CD8-positive, alpha-beta memory T cell (primary cell): ENCODE measurements around the gene HCRTR1. TPM values are rescaled to one million over a fixed set of nuclear protein-coding genes. Genes with fewer than 3 reads are reported as not detected.

Experiments
- CTCF ChIA-PET: fragments of 350-600 bp; sonication (Branson Sonifier 250); formaldehyde crosslinking; loops from one replicate; lab custom pipeline; 2021; ENCODE audit warnings: antibody characterized with exemption; lab: Charles Lee
- POLR2A ChIA-PET: fragments of 350-600 bp; sonication (Branson Sonifier 250); formaldehyde crosslinking; loops from one replicate; lab custom pipeline; 2021; ENCODE audit warnings: antibody characterized with exemption; lab: Charles Lee
- DNase-seq, 5 donors: peaks; one replicate each; pipeline versions ENCODE4 v3.0.0 to v3.0.0-alpha.2; 2020 to 2022; ENCODE audit warnings: mixed read lengths in 1 of 5
- H3K27ac ChIP-seq: one replicate; pipeline ENCODE4 v1.7.0; 2013; ENCODE audit warnings: low read depth, mild to moderate bottlenecking, low read length, moderate library complexity
- H3K27me3 ChIP-seq: 2 replicates; pipeline ENCODE4 v1.7.0; 2013; ENCODE audit warnings: low read length, mild to moderate bottlenecking; ENCODE audit not compliant: insufficient read depth, poor library complexity, severe bottlenecking
- H3K36me3 ChIP-seq: 2 replicates; pipeline ENCODE4 v1.7.0; 2013; ENCODE audit warnings: mild to moderate bottlenecking, low read length, moderate library complexity; ENCODE audit not compliant: insufficient read depth
- H3K4me1 ChIP-seq: 2 replicates; pipeline ENCODE4 v1.7.0; 2013; ENCODE audit warnings: mild to moderate bottlenecking, low read length, moderate library complexity; ENCODE audit not compliant: insufficient read depth
- H3K4me3 ChIP-seq: 2 replicates; pipeline ENCODE4 v1.7.0; 2013; ENCODE audit warnings: mild to moderate bottlenecking, low read length
- H3K9me3 ChIP-seq: 2 replicates; pipeline ENCODE4 v1.7.0; 2013; ENCODE audit warnings: mild to moderate bottlenecking, low read length
- H3K27ac Mint-ChIP-seq, 8 donors: one replicate each; pipeline ENCODE4 v1.8.0; 2020 to 2021; ENCODE audit warnings: mixed read lengths in 8 of 8, mild to moderate bottlenecking in 6 of 8, inconsistent platforms in 3 of 8, moderate library complexity in 3 of 8
- H3K27me3 Mint-ChIP-seq, 2 donors: one replicate each; pipeline ENCODE4 v1.8.0; 2020 to 2021; ENCODE audit warnings: mixed read lengths in 2 of 2, mild to moderate bottlenecking in 1 of 2, moderate library complexity in 1 of 2
- H3K36me3 Mint-ChIP-seq, 3 donors: one replicate each; pipeline ENCODE4 v1.8.0; 2020 to 2021; ENCODE audit warnings: mixed read lengths in 3 of 3, inconsistent platforms in 1 of 3, mild to moderate bottlenecking in 1 of 3
- H3K4me1 Mint-ChIP-seq, 3 donors: one replicate each; pipeline ENCODE4 v1.8.0; 2020 to 2021; ENCODE audit warnings: mixed read lengths in 3 of 3, inconsistent platforms in 1 of 3, mild to moderate bottlenecking in 1 of 3
- H3K4me3 Mint-ChIP-seq, 7 donors: one replicate each; pipeline ENCODE4 v1.8.0; 2020 to 2021; ENCODE audit warnings: mixed read lengths in 7 of 7, mild to moderate bottlenecking in 6 of 7, moderate library complexity in 4 of 7, inconsistent platforms in 2 of 7
- H3K9me3 Mint-ChIP-seq, 5 donors: one replicate each; pipeline ENCODE4 v1.8.0; 2020 to 2022; ENCODE audit warnings: mixed read lengths in 5 of 5, mild to moderate bottlenecking in 3 of 5, moderate library complexity in 2 of 5, inconsistent platforms in 1 of 5
- polyA plus RNA-seq: library from polyadenylated mRNA; unstranded; fragments of 300-500 nt; fragmentation: Illumina TruSeq; gene quantifications from one replicate; pipeline ENCODE4 v1.2.3, GENCODE V29; 2021
- total RNA-seq, 2 experiments: library from RNA; stranded (reverse); gene quantifications; one replicate each; pipeline ENCODE4 v1.2.3, GENCODE V29; 2021

HCRTR1 gene
- total and polyA plus RNA-seq, 3 experiments from 2014 or later = not detected

- Mint-ChIP-seq H3K36me3 (peaks cover 0 to 2% (median 0%) of the 10 kb centered on the region in 3 donors), H3K4me1 (peaks cover 11 to 19% (median 14%) of the 10 kb centered on the region in 3 donors), H3K4me3 (peak overlapping the region in 1 of 7 donors; percentile 55), H3K27ac (peak overlapping the region in 2 of 8 donors; percentile 48 to 83), H3K27me3 (peaks cover 0 to under 1% of the 10 kb centered on the region in 2 donors), H3K9me3 (no peaks in the 10 kb centered on the region)
- Histone ChIP-seq H3K36me3 (no peaks in the 10 kb centered on the region), H3K27me3 (no peaks in the 10 kb centered on the region), H3K4me1 (peaks cover 6% of the 10 kb centered on the region), H3K9me3 (no peaks in the 10 kb centered on the region), H3K27ac (no peak overlapping the region), H3K4me3 (no peak overlapping the region)
- ChIA-PET CTCF (no interaction called here), POLR2A (no interaction called here)
- DNase-seq = no peak
Observed at GRCh38 chr1:31650161-31651088, 32.9 kb downstream of the HCRTR1 start.

GRCh38 chr1:31651089-31651420 is 33.6 kb downstream of the HCRTR1 start:
- DNase-seq = no peak
- Mint-ChIP-seq H3K36me3 (peaks cover 0 to 2% (median 0%) of the 10 kb centered on the region in 3 donors), H3K27ac (peak overlapping the region in 1 of 8 donors; percentile 48), H3K9me3 (no peaks in the 10 kb centered on the region), H3K4me3 (peak overlapping the region in 1 of 7 donors; percentile 28), H3K4me1 (peaks cover 5 to 13% (median 8%) of the 10 kb centered on the region in 3 donors), H3K27me3 (peaks cover 0 to 3% of the 10 kb centered on the region in 2 donors)
- H3K4me1 ChIP-seq = no peaks in the 10 kb centered on the region
- no peaks in the 10 kb centered on the region for H3K36me3 ChIP-seq
- H3K27ac ChIP-seq = no peak overlapping the region
- CTCF ChIA-PET = no interaction called here
- H3K27me3 ChIP-seq = no peaks in the 10 kb centered on the region
- no peaks in the 10 kb centered on the region for H3K9me3 ChIP-seq
- POLR2A ChIA-PET = no interaction called here
- no peak overlapping the region for H3K4me3 ChIP-seq

- Mint-ChIP-seq H3K4me1 (peaks cover 2 to 6% (median 2%) of the 10 kb centered on the region in 3 donors), H3K27ac (no peak overlapping the region), H3K27me3 (peaks cover 0 to 3% of the 10 kb centered on the region in 2 donors), H3K4me3 (no peak overlapping the region), H3K9me3 (no peaks in the 10 kb centered on the region), H3K36me3 (peaks cover 0 to 2% (median 0%) of the 10 kb centered on the region in 3 donors)
- no peak for DNase-seq
- Histone ChIP-seq H3K4me1 (no peaks in the 10 kb centered on the region), H3K27me3 (no peaks in the 10 kb centered on the region), H3K27ac (no peak overlapping the region), H3K4me3 (no peak overlapping the region), H3K36me3 (no peaks in the 10 kb centered on the region), H3K9me3 (no peaks in the 10 kb centered on the region)
- ChIA-PET CTCF (interaction anchor here (0.9 kb wide), 1 partner anchor 12 kb away, joined by 3 read pairs; no protein-coding TSS in a partner anchor), POLR2A (no interaction called here)
Observed at GRCh38 chr1:31651766-31652165, 34.3 kb downstream of the HCRTR1 start.

- no peaks in the 10 kb centered on the region for H3K9me3 ChIP-seq
- DNase-seq = no peak
- H3K36me3 Mint-ChIP-seq = peaks cover 0 to 2% (median 0%) of the 10 kb centered on the region in 3 donors
- H3K36me3 ChIP-seq = no peaks in the 10 kb centered on the region
- H3K4me1 ChIP-seq = no peaks in the 10 kb centered on the region
- ChIA-PET POLR2A (no interaction called here), CTCF (interaction anchor here (1.0 kb wide), 1 partner anchor 10 kb away, joined by 3 read pairs; no protein-coding TSS in a partner anchor)
- H3K4me3 ChIP-seq = no peak overlapping the region
- peaks cover 0 to 7% of the 10 kb centered on the region in 2 donors for H3K27me3 Mint-ChIP-seq
- no peaks in the 10 kb centered on the region for H3K27me3 ChIP-seq
- H3K27ac Mint-ChIP-seq = no peak overlapping the region
- no peak overlapping the region for H3K27ac ChIP-seq
- no peaks in the 10 kb centered on the region for H3K4me1 Mint-ChIP-seq
- H3K9me3 Mint-ChIP-seq = no peaks in the 10 kb centered on the region
- H3K4me3 Mint-ChIP-seq = no peak overlapping the region
Observed at GRCh38 chr1:31652891-31653499, 35.5 kb downstream of the HCRTR1 start.

- Histone ChIP-seq H3K4me3 (no peak overlapping the region), H3K36me3 (no peaks in the 10 kb centered on the region), H3K9me3 (no peaks in the 10 kb centered on the region), H3K27me3 (no peaks in the 10 kb centered on the region), H3K4me1 (no peaks in the 10 kb centered on the region), H3K27ac (no peak overlapping the region)
- peaks cover 0 to 7% of the 10 kb centered on the region in 2 donors for H3K27me3 Mint-ChIP-seq
- ChIA-PET CTCF (no interaction called here), POLR2A (no interaction called here)
- DNase-seq = no peak
- H3K36me3 Mint-ChIP-seq = peaks cover 0 to 2% (median 0%) of the 10 kb centered on the region in 3 donors
- H3K27ac Mint-ChIP-seq = peak overlapping the region in 1 of 8 donors; percentile 25
- H3K4me3 Mint-ChIP-seq = no peak overlapping the region
- no peaks in the 10 kb centered on the region for H3K9me3 Mint-ChIP-seq
- H3K4me1 Mint-ChIP-seq = no peaks in the 10 kb centered on the region
Observed at GRCh38 chr1:31653717-31654473, 36.4 kb downstream of the HCRTR1 start.

GRCh38 chr1:31654474-31654776 is 36.9 kb downstream of the HCRTR1 start:
- CTCF ChIA-PET = interaction anchor here (0.7 kb wide), 1 partner anchor 10 kb away, joined by 3 read pairs; no protein-coding TSS in a partner anchor
- Histone ChIP-seq H3K4me1 (no peaks in the 10 kb centered on the region), H3K27ac (no peak overlapping the region), H3K4me3 (no peak overlapping the region), H3K9me3 (no peaks in the 10 kb centered on the region), H3K36me3 (no peaks in the 10 kb centered on the region), H3K27me3 (no peaks in the 10 kb centered on the region)
- H3K36me3 Mint-ChIP-seq = peaks cover 0 to 2% (median 0%) of the 10 kb centered on the region in 3 donors
- POLR2A ChIA-PET = no interaction called here
- no peak overlapping the region for H3K4me3 Mint-ChIP-seq
- H3K27ac Mint-ChIP-seq = no peak overlapping the region
- H3K4me1 Mint-ChIP-seq = no peaks in the 10 kb centered on the region
- peaks cover 0 to 7% of the 10 kb centered on the region in 2 donors for H3K27me3 Mint-ChIP-seq
- no peak for DNase-seq
- H3K9me3 Mint-ChIP-seq = no peaks in the 10 kb centered on the region

- Mint-ChIP-seq H3K4me1 (no peaks in the 10 kb centered on the region), H3K27me3 (peaks cover 0 to 7% of the 10 kb centered on the region in 2 donors), H3K27ac (peak overlapping the region in 1 of 8 donors; percentile 58), H3K36me3 (no peaks in the 10 kb centered on the region), H3K4me3 (no peak overlapping the region), H3K9me3 (no peaks in the 10 kb centered on the region)
- Histone ChIP-seq H3K4me3 (no peak overlapping the region), H3K27ac (no peak overlapping the region), H3K36me3 (no peaks in the 10 kb centered on the region), H3K9me3 (no peaks in the 10 kb centered on the region), H3K4me1 (no peaks in the 10 kb centered on the region), H3K27me3 (no peaks in the 10 kb centered on the region)
- DNase-seq = no peak
- POLR2A ChIA-PET = no interaction called here
- CTCF ChIA-PET = interaction anchor here (0.7 kb wide), 1 partner anchor 9 kb away, joined by 3 read pairs; no protein-coding TSS in a partner anchor
Observed at GRCh38 chr1:31655104-31655503, 37.6 kb downstream of the HCRTR1 start.
